AG08395 (cell line): ENCODE data around the gene MLF2.

Source experiments
- DNase-seq: peaks from one replicate; pipeline ENCODE4 v3.0.0; 2012; ENCODE audit warnings: mixed read lengths, low spot score

MLF2 gene

GRCh38 chr12:6752921-6753771, at the start of gene MLF2:
Gene MLF2, minus strand, starts transcription at chr12:6753141. Its CDS starts 807 bp downstream, at chr12:6752334.
- DNase-seq, result peak; percentile 99

GRCh38 chr12:6799147-6799546, 46.2 kb upstream of the MLF2 start:
- no peak for DNase-seq

- DNase-seq, result no peak
Measured at GRCh38 chr12:6796576-6796975, 43.6 kb upstream of the MLF2 start.

- no peak for DNase-seq
Measured at GRCh38 chr12:6795088-6795487, 42.1 kb upstream of the MLF2 start.

GRCh38 chr12:6792522-6793201, 39.7 kb upstream of the MLF2 start:
- DNase-seq, result no peak

GRCh38 chr12:6791931-6792520, 39.1 kb upstream of the MLF2 start:
- DNase-seq, result no peak

- no peak for DNase-seq
Measured at GRCh38 chr12:6790496-6791150, 37.7 kb upstream of the MLF2 start.

GRCh38 chr12:6788972-6789924, 36.3 kb upstream of the MLF2 start, which contains the start of gene CD4:
Gene CD4, plus strand, starts transcription at chr12:6789528. Its CDS starts 10,611 bp downstream, at chr12:6800139.
- DNase-seq, result no peak

- no peak for DNase-seq
Measured at GRCh38 chr12:6787309-6787708, 34.4 kb upstream of the MLF2 start.

- no peak for DNase-seq
Measured at GRCh38 chr12:6786416-6787094, 33.6 kb upstream of the MLF2 start.

GRCh38 chr12:6784761-6785160, 31.8 kb upstream of the MLF2 start:
- DNase-seq, result no peak

GRCh38 chr12:6784296-6784695, 31.4 kb upstream of the MLF2 start:
- no peak for DNase-seq

- DNase-seq, result no peak
Measured at GRCh38 chr12:6783828-6784227, 30.9 kb upstream of the MLF2 start.

- no peak for DNase-seq
Measured at GRCh38 chr12:6782850-6783566, 30.1 kb upstream of the MLF2 start.

GRCh38 chr12:6782119-6782518, 29.2 kb upstream of the MLF2 start:
- no peak for DNase-seq

- DNase-seq, result no peak
Measured at GRCh38 chr12:6780573-6780972, 27.6 kb upstream of the MLF2 start.

GRCh38 chr12:6779708-6780432, 26.9 kb upstream of the MLF2 start:
- no peak for DNase-seq

GRCh38 chr12:6778574-6779550, 25.9 kb upstream of the MLF2 start:
- DNase-seq, result peak; percentile 91
